ENCODE measurements around the gene SLAMF7.

- TF ChIP-seq CTCF (conservative IDR thresholded peaks at IDR 0.05) (no peak), ZFX (IDR thresholded peaks at IDR 0.05) (no peak)
Observed at GRCh38 chr1:160708801-160709200, 30.2 kb upstream of the SLAMF7 start.

All from C4-2B (cell line).